Epidermal melanocyte (primary cell): ENCODE data around the gene FRMD1.

Experiments used
- DNase-seq: peaks from one replicate; pipeline ENCODE4 v3.0.0; 2011; ENCODE audit warnings: low spot score; ENCODE audit not compliant: insufficient read length

FRMD1 gene

DNA sequence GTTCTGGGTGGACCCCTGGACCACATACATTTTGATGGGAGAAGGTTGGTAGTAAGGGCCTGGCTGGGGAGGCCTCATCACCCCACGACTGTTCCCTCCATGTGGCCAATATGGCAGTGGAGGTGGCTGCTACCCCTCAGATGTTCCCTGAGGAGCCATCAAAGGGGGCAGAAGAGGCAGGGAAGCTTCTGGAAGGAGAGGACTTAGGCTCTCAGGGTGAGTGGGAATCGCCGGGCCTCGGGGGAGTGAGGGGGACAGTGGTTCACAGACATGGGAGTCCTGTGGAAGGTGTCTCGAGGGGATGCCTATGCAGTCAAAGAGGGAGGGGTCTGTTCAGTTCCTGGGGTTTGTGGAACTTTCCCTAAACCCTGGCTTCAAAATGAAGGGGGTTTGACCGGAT is 32.9 kb upstream of the FRMD1 start:
- DNase-seq = no peak

DNA sequence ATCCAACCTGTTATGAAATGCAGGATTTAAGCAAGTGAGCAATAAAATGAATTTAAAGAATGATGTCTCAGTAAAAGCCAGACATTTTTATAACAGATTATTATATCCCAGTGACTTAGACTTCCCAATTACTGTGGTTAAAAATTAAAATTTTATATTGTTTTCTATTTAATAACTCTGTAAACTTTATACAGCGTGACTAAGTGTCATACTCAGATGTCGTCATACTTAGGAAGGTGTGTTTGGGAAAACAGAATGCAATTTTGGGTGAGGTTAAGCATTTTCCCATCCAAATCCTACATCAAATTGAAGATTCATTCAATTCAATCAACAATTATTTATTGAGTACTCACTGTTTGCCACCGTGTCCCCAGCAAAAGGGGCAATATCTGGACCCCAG is 31.4 kb upstream of the FRMD1 start:
- no peak for DNase-seq

GRCh38 chr6:168109171-168109570 is 30.2 kb upstream of the FRMD1 start:
- no peak for DNase-seq

GRCh38 chr6:168107191-168107983 is 28.4 kb upstream of the FRMD1 start:
- DNase-seq = no peak

DNA sequence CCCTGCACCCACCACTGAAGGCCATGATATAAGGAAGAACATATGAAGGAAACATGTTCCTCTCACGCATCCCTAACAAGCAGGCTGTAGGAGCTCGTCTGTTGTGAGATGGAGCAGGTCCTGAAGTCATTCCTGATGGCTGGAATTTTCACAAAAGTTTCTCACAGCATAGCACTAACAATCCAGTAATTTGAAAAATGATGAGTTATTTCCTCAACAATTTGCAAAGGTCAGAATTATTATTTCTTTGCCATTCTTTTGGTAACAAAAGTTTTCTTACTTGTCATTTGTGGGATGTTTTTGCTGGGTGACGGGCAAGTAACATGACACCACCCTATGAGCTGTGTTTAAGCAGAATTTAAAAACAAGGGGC is 27.6 kb upstream of the FRMD1 start:
- DNase-seq = no peak

- DNase-seq = no peak
Measured at GRCh38 chr6:168105813-168106632, 27.0 kb upstream of the FRMD1 start.

DNA sequence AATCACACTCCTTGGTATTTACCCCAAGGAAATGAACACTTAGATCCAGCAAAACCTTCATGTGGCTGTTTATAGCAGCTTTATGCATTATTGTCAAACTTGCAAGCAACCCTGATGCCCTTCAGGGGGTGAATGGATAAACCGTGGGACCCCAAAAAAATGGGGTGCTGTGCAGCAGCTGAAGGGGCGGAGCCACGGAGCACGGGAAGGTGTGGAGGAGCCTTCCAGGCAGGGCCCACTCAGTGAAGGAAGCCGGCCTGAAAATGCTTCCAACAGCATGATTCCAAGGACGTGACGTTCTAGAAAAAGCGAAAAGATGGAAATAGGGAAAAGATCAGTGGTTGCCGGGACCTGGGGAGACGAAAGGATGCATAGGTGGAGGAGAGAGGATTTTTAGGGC is 25.6 kb upstream of the FRMD1 start:
- DNase-seq = no peak

DNA sequence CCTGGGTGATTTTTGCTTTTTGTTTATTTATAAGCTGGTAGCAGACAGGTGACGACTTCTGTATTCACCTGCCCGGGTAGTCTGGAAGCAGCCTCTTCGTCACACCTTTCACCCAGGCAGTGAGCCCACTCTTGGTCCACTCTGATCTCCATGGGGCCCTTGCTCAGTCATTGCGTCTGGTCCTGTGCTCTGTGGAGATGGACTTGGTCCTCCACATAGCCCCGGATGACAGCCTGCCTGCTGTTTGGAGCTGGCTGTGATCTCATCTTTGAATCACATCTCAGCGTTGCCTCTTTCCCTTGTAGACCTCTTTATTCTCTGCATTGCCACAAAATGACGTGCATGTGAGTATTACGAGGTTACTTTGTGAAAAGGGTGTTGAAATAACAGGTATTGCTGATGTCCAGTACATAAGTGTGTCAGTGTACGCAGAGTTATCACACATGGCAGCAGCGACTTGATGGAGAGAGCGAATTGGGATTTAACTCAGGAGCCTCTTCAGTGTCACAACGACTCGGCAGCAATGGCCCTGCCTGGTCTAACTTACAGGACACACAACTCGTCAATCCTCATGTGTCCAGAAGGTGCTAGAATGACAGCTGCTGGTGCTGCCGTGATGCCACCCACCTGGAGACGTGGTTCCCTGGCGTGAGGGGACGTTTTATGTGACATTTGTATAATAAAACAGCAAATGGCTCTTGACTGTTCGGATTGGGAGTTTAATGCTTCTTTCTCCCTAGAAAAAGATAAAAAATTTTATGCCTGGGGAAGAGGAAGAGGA is 24.2 kb upstream of the FRMD1 start:
- DNase-seq = no peak

DNA sequence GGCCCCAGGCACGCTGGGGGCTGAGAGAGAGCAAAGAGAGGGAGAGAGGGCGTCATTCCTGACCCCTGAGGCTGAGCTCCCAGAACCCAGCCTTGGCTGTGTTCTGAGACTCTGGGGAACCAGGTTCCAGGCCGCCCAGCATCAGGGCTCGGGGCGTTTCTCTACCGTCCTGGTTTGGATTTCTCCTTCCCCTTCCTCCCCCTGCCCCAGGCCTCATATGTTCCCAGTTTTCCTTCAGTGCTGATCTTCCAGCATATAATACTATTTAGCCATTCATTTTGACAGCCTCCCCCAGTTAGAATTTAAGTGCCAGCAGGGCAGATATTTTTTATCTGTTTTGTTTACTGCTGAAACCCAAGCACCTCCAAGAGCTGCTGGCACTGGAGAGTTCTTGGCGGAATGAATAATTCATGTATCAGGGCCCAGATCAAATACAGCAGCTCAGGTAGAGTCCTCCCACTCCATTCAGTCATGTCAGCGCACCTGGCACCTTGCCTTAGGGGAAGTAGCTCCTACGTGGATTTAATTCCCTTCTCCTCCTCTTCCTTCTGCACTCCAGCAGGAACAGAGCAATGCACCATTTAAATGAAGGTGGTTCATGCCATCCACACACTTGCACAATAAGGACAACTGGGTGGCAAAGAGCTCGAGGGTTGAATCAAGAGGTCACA is 23.4 kb upstream of the FRMD1 start:
- no peak for DNase-seq

DNA sequence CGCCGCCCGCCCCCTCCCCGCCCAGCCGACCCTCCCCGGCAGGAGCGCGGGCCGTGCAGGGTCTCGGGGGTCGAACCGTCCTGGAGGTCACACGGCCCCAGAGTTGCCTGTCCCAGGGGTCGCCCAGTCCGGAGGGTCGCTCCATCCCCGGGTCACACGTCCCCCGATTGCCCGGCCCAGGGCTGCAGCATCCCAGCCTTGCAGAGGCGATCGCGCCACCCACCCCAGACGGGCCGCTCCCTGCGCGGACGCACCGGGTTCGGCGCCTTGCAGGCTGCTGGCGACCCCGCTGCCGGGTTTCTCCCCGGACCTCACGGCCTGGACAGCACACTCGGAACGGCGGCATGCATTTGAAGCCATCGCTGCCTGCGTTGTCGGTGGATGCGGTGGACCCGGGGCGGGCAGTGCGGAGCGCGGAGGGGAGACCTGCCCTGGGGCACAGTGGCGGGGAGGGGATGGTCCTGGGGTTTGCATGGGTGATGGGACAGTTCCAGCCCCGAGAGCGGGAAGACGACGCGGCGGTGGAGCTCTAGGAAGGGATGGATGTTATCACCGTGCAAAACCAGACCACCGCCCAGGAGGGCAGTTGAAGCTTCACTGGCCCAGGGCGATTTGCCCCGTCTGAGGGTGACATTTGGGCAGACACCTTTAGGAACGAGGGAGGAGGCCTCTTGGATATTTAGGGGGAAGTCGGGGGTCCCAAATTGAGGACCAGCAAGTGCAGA is 22.7 kb upstream of the FRMD1 start:
- no peak for DNase-seq

DNA sequence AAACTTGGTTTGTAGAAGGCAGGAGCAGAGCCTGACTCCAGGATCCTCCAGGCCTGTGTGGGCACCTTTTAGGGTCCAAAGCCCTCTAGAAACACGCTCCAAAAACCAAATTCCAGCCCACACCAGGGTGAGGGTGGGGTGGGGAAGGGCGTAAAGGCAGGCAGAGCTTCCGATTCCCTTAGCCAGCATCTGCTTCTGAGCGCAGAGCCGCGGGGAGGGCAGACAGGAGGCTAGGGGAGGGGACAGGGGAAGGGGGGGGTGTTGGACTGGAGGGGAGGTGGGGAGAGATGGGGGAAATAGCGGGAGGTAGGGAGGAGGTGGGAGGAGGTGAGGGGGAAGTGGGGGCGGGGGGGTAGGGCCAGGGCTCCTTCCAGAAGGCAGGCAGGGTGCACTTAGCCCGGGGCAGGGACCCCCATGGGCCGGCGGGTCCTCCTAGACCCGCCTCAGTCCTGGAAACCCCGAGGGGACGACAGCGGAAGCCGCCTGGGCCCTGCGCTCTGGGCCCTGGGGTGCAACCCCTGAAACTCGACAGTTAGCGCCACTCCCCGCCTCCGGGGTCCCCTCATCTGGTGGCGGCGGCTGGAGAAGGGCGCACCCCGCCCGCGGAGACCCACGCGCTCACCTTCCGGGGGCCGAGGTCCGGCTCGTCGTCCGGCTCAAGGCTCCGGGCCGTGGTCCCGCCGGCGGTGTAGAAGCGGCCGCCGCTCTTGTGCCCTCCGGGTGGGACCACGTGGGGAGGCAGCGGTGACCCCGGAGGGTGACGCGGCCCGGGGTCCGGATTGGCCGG is 22.0 kb upstream of the FRMD1 start:
- no peak for DNase-seq

- no peak for DNase-seq
Measured at GRCh38 chr6:168100011-168100802, 21.2 kb upstream of the FRMD1 start.

GRCh38 chr6:168099201-168100010 is 20.4 kb upstream of the FRMD1 start:
- DNase-seq = no peak

- no peak for DNase-seq
Measured at GRCh38 chr6:168098431-168098861, 19.4 kb upstream of the FRMD1 start.

GRCh38 chr6:168097621-168098430 is 18.8 kb upstream of the FRMD1 start:
- no peak for DNase-seq

GRCh38 chr6:168097221-168097620 is 18.2 kb upstream of the FRMD1 start:
- DNase-seq = no peak

DNA sequence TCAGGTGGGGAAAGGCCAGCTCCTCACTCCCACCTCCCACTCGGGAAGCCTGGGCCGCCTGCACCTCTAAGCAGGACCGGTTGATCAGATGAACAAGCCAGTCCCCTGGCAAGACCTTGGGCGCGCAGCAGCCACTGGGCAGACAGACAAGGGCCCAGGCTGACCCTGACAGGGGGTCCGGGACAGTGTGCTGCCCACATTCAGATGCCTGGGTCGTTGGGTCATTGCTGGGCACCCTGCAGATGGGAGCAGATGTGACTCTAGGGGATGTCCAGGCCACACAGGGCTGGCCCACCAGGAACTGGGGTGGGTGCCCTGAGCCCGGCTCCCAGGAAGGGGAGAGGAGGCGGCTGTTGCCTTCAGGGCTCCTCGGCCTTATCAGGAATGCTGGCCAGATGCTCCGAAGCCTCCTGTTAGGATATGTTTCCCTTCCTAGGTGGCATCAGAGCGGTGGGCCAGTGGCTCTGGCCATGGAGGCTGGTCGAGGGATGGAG is 17.3 kb upstream of the FRMD1 start:
- DNase-seq = no peak
